Glutamatergic neuron (in vitro differentiated cells): ENCODE data around the gene TCERG1L. TPM values are rescaled to one million over a fixed set of nuclear protein-coding genes. Genes with fewer than 3 reads are reported as not detected.

Source experiments
- DNase-seq: peaks from one replicate; pipeline ENCODE4 v3.0.0; 2022
- H3K27ac Mint-ChIP-seq: one replicate; pipeline ENCODE4 v1.8.0; 2020; ENCODE audit warnings: mild to moderate bottlenecking, mixed read lengths, inconsistent platforms; ENCODE audit not compliant: unreplicated experiment
- H3K27me3 Mint-ChIP-seq: one replicate; pipeline ENCODE4 v1.8.0; 2020; ENCODE audit warnings: mild to moderate bottlenecking, moderate library complexity, mixed read lengths, inconsistent platforms; ENCODE audit not compliant: unreplicated experiment
- H3K36me3 Mint-ChIP-seq: one replicate; pipeline ENCODE4 v1.8.0; 2020; ENCODE audit warnings: mild to moderate bottlenecking, mixed read lengths, inconsistent platforms; ENCODE audit not compliant: unreplicated experiment
- H3K4me1 Mint-ChIP-seq: one replicate; pipeline ENCODE4 v1.8.0; 2020; ENCODE audit warnings: mild to moderate bottlenecking, low read depth, mixed read lengths, inconsistent platforms; ENCODE audit not compliant: unreplicated experiment
- H3K4me3 Mint-ChIP-seq: one replicate; pipeline ENCODE4 v1.8.0; 2020; ENCODE audit warnings: mild to moderate bottlenecking, mixed read lengths, inconsistent platforms; ENCODE audit not compliant: unreplicated experiment
- H3K9me3 Mint-ChIP-seq: one replicate; pipeline ENCODE4 v1.8.0; 2020; ENCODE audit warnings: mild to moderate bottlenecking, moderate library complexity, mixed read lengths, inconsistent platforms; ENCODE audit not compliant: unreplicated experiment
- total RNA-seq: library from RNA; stranded (reverse); fragmentation: NEBNext Ultra II Directional; extraction: Animal tissue kit (Norgen Biotek cat#: 25700); gene quantifications from one replicate; pipeline ENCODE4 v1.2.1, GENCODE V29; 2021; ENCODE audit not compliant: unreplicated experiment
- TF ChIP-seq, protein P1 (sequence below): fragments of 200-600 bp; sonication (generic); IDR thresholded peaks from one replicate; pipeline ENCODE4 v1.5.0; 2021; ENCODE audit not compliant: partially characterized antibody, unreplicated experiment

TCERG1L gene
- total RNA-seq, 1 donor from 2014 or later = 2.2 TPM

DNA sequence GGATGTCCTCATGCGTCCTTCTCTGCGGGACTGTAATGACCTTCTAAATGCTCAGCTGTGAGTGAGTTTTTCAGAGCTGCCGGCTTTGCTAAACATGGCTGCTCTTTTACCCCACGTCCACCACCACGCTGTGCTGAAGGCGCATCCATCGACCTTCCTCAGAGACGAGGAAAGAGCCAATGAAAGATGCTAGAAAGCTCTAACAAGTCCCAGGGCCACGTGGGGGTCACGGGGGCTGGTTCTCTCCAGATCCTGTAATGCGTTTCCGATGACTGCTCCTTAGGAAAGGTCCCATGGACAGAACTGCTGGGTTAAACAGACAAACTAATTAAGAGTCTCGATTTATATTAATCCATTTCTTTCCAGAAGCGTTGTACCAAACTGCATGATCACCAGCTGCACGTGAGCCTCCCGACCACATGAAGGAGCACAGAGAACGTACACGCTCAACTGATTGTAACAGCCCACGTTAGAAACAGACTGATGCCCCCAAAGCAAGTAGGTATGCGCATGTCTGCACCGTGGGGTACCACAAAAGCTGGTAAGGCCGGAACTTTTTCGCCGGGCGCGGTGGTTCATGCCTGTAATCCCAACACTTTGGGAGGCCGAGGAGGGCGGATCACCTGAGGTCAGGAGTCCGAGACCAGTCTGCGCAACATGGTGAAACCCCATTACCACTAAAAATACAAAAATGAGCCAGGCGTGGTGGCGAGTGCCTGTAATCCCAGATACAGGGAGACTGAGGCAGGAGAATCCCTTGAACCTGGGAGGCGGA, 109.6 kb downstream of the TCERG1L start:
- Mint-ChIP-seq H3K36me3 (no peaks in the 10 kb centered on the region), H3K4me3 (no peak overlapping the region), H3K27ac (no peak overlapping the region), H3K27me3 (no peaks in the 10 kb centered on the region), H3K9me3 (peaks cover 5% of the 10 kb centered on the region), H3K4me1 (no peaks in the 10 kb centered on the region)
- DNase-seq = no peak
- TF ChIP-seq, protein P1, sequence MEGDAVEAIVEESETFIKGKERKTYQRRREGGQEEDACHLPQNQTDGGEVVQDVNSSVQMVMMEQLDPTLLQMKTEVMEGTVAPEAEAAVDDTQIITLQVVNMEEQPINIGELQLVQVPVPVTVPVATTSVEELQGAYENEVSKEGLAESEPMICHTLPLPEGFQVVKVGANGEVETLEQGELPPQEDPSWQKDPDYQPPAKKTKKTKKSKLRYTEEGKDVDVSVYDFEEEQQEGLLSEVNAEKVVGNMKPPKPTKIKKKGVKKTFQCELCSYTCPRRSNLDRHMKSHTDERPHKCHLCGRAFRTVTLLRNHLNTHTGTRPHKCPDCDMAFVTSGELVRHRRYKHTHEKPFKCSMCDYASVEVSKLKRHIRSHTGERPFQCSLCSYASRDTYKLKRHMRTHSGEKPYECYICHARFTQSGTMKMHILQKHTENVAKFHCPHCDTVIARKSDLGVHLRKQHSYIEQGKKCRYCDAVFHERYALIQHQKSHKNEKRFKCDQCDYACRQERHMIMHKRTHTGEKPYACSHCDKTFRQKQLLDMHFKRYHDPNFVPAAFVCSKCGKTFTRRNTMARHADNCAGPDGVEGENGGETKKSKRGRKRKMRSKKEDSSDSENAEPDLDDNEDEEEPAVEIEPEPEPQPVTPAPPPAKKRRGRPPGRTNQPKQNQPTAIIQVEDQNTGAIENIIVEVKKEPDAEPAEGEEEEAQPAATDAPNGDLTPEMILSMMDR = no peak

DNA sequence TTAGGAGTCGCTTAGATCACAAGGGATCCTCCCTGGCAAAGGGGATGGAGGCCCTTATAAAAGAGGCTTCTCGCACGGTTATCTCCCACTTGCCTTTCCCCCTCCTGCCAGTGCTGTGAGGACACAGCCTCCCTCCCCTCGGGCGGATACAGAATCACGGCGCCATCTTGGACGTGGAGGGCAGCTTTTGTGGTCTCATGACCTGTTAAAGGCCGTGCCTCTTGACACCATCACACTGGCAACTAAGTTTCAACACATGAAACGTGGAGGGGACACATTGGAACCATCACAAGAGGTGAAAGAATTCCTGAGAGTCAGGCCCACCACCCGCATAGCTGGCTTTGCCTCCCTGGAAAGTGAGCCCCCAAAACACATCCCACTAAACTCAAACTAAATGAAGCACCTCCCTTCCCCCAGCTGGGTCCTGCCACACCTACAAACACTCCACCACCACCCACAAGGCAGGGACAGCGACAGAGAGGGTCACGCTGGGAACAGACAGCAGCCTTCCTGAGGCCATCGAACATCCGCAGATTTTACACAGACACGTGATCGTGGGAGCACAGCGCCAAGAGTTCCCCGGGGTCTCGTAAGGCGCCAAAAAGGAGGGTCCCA, 110.6 kb downstream of the TCERG1L start:
- Mint-ChIP-seq H3K9me3 (peaks cover 5% of the 10 kb centered on the region), H3K36me3 (no peaks in the 10 kb centered on the region), H3K4me1 (no peaks in the 10 kb centered on the region), H3K27ac (no peak overlapping the region), H3K4me3 (no peak overlapping the region), H3K27me3 (no peaks in the 10 kb centered on the region)
- DNase-seq = no peak
- TF ChIP-seq, protein P1 = no peak

DNA sequence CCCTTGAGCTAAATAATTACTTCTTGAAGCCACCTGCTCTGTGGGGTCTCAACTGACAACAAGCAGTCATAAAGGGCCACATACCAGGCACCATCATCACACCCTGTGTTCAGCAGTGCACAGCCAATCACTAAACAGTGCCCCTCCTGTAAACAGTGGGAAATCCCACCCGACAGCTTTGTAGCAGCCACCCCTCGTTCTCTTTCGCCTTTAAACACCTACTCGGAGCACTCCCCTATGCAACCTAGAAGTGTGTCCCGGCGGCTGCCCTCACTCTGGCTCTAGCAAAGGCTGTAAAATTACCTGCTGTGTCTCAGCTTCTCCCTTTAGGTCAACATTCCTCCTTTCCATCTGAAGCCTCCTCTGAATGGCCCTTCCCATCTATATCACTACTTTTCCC, 111.9 kb downstream of the TCERG1L start:
- TF ChIP-seq, protein P1 = no peak
- Mint-ChIP-seq H3K4me3 (no peak overlapping the region), H3K9me3 (peaks cover 3% of the 10 kb centered on the region), H3K4me1 (no peaks in the 10 kb centered on the region), H3K27me3 (peaks cover 1% of the 10 kb centered on the region), H3K27ac (no peak overlapping the region), H3K36me3 (no peaks in the 10 kb centered on the region)
- DNase-seq = peak; percentile 4

DNA sequence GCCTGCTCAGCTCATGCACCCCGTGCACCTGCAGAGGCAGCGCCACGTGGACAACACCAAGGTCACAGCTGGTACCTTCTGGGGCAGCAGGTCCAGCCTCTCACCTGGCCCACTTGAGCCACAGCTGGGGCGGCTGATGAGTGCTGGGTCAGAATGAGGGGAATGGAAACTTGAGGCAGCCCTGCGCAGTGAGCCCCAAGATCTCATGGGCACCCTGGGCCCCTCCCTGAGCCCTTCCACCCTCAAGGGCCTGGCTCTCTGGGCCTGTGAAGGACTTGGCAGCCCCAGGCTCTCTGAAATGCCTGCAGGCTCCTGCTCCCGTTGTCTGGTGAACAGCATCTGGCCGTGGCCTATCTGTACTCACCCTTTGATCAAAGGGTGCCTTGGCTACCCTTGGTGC, 112.7 kb downstream of the TCERG1L start:
- peak; percentile 10 for DNase-seq
- Mint-ChIP-seq H3K4me1 (no peaks in the 10 kb centered on the region), H3K4me3 (no peak overlapping the region), H3K9me3 (peaks cover 3% of the 10 kb centered on the region), H3K36me3 (no peaks in the 10 kb centered on the region), H3K27ac (no peak overlapping the region), H3K27me3 (peaks cover 1% of the 10 kb centered on the region)
- TF ChIP-seq, protein P1 = no peak

DNA sequence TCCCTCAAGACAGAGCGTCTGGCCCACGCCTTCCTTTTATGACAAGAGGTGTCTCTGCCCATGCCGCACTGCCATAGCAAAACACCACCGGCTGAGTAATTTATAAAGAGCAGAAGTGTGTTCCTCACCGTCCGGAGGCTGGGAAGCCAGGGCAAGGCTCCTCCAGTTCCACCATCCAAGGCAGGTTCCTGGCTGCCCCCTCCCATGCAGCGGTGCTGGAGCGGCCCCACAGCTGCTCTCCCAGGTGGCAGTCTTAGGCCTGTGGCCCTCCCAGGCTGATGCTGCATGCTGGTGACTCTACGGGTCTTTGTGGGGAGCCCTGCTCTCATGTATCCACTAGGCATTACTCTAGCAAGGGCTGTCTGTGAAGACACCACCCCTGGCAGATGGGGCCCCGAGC, 113.1 kb downstream of the TCERG1L start:
- Mint-ChIP-seq H3K4me3 (no peak overlapping the region), H3K27ac (no peak overlapping the region), H3K9me3 (peaks cover 3% of the 10 kb centered on the region), H3K27me3 (peaks cover 1% of the 10 kb centered on the region), H3K36me3 (no peaks in the 10 kb centered on the region), H3K4me1 (no peaks in the 10 kb centered on the region)
- TF ChIP-seq, protein P1 = no peak
- DNase-seq = no peak
